DMS153 (cell line): ENCODE results near the gene FDPS.
A peak's percentile ranks its signal among the peaks of the same experiment; 100 is the strongest.
"Not testable (repeated sequence)": the region's sequence is repeated elsewhere in the genome, so short reads cannot be mapped to it uniquely, and the experiment has no call there.

Experiments used
- DNase-seq: peaks from one replicate; lab custom pipeline; 2025; lab: John Stamatoyannopoulos, UW

FDPS gene

GRCh38 chr1:155320252-155320651 lies 11.6 kb downstream of the FDPS start:
- DNase-seq: no peak

- peak; percentile 43 for DNase-seq
These were observed 12.3 kb downstream of the FDPS start, which contains the start of gene RUSC1 for GRCh38 chr1:155320661-155321617. Gene RUSC1 (plus strand): TSS chr1:155320894. CDS start chr1:155321774, 880 bp downstream.

- DNase-seq: no peak
These were observed 13.2 kb downstream of the FDPS start for GRCh38 chr1:155321639-155322503.

- no peak for DNase-seq
These were observed 13.9 kb downstream of the FDPS start for GRCh38 chr1:155322571-155322952.

GRCh38 chr1:155322953-155323728 lies 14.5 kb downstream of the FDPS start:
- peak; percentile 85 for DNase-seq

- DNase-seq: peak; percentile 77
These were observed 15.0 kb downstream of the FDPS start for GRCh38 chr1:155323729-155324036.

GRCh38 chr1:155324037-155324716 lies 15.5 kb downstream of the FDPS start:
- DNase-seq: peak; percentile 96

- peak; percentile 43 for DNase-seq
These were observed 16.3 kb downstream of the FDPS start for GRCh38 chr1:155324717-155325602.

GRCh38 chr1:155325603-155325893 lies 16.9 kb downstream of the FDPS start:
- no peak for DNase-seq

GRCh38 chr1:155326020-155326526 lies 17.4 kb downstream of the FDPS start:
- no peak for DNase-seq

GRCh38 chr1:155326631-155327037 lies 18.0 kb downstream of the FDPS start:
- no peak for DNase-seq

- DNase-seq: no peak
These were observed 19.3 kb downstream of the FDPS start for GRCh38 chr1:155327981-155328380.

- not testable (repeated sequence) for DNase-seq
These were observed 20.2 kb downstream of the FDPS start for GRCh38 chr1:155328856-155329255.

GRCh38 chr1:155329980-155330598 lies 21.4 kb downstream of the FDPS start:
- no peak for DNase-seq

GRCh38 chr1:155334962-155335361 lies 26.3 kb downstream of the FDPS start:
- DNase-seq: no peak

GRCh38 chr1:155339515-155340097 lies 30.9 kb downstream of the FDPS start:
- no peak for DNase-seq

- no peak for DNase-seq
These were observed 34.2 kb downstream of the FDPS start for GRCh38 chr1:155342842-155343241.

GRCh38 chr1:155352631-155353030 lies 44.0 kb downstream of the FDPS start:
- no peak for DNase-seq

- no peak for DNase-seq
These were observed 51.4 kb downstream of the FDPS start for GRCh38 chr1:155360051-155360450.
